Neural cell (in vitro differentiated cells): ENCODE measurements around the gene NUTM2A.
"Not testable (repeated sequence)": the region's sequence is repeated elsewhere in the genome, so short reads cannot be mapped to it uniquely, and the experiment has no call there.

Source experiments
- CTCF ChIP-seq: fragments of 450-650 bp; IDR thresholded peaks from 2 replicates; pipeline ENCODE4 v1.5.1; 2014; ENCODE audit warnings: antibody characterized with exemption, mild to moderate bottlenecking, moderate library complexity; ENCODE audit not compliant: poor library complexity, severe bottlenecking
- EP300 ChIP-seq: fragments of 450-650 bp; conservative IDR thresholded peaks from 2 replicates; pipeline ENCODE4 v1.6.1; 2014; ENCODE audit warnings: antibody characterized with exemption, mild to moderate bottlenecking, moderate library complexity; ENCODE audit not compliant: poor library complexity, severe bottlenecking
- MXI1 ChIP-seq: fragments of 450-650 bp; conservative IDR thresholded peaks from 2 replicates; pipeline ENCODE4 v1.6.1; 2014; ENCODE audit warnings: antibody characterized with exemption, mild to moderate bottlenecking; ENCODE audit not compliant: poor library complexity, severe bottlenecking
- POLR2AphosphoS5 ChIP-seq: IDR thresholded peaks from 2 replicates; pipeline ENCODE4 v1.6.1; 2012
- RAD21 ChIP-seq: fragments of 450-650 bp; conservative IDR thresholded peaks from 2 replicates; pipeline ENCODE4 v1.6.1; 2014; ENCODE audit warnings: antibody characterized with exemption, mild to moderate bottlenecking, moderate library complexity
- REST ChIP-seq: IDR thresholded peaks from 2 replicates; pipeline ENCODE4 v1.6.1; 2012; ENCODE audit warnings: borderline replicate concordance
- TAF1 ChIP-seq: IDR thresholded peaks from 2 replicates; pipeline ENCODE4 v1.6.1; 2012; ENCODE audit warnings: low read depth

GRCh38 chr10:87228247-87228646, 3.0 kb downstream of the NUTM2A start:
- not testable (repeated sequence) for TF ChIP-seq EP300, REST, CTCF, MXI1, TAF1, RAD21, POLR2AphosphoS5
